ENCODE measurements around the gene DNASE2. TPM values are rescaled to one million over a fixed set of nuclear protein-coding genes. Genes with fewer than 3 reads are reported as not detected.

DNASE2 gene
- total RNA-seq, 2 experiments from 2014 or later: 29.0 to 30.4 TPM

- POLR2A ChIA-PET: interaction anchor here (0.6 to 2.5 kb wide), 19 partner anchors 9 to 272 kb away, joined by 3 to 23 read pairs (median 4); partner anchors contain the start of genes CALR, FARSA, JUNB and RAD23A
- peak; percentile 75 for ATAC-seq (ENCODE audit: low read depth)
- Mint-ChIP-seq H3K27ac (peak overlapping the region; percentile 89), H3K4me1 (peaks cover 29% of the 10 kb centered on the region), H3K36me3 (peaks cover 2% of the 10 kb centered on the region), H3K9me3 (peaks cover 2% of the 10 kb centered on the region), H3K27me3 (peaks cover 4% of the 10 kb centered on the region), H3K4me3 (peak overlapping the region; percentile 90)
- peak; percentile 94 for DNase-seq
Observed at GRCh38 chr19:12884926-12885748, 3.9 kb upstream of the DNASE2 start.

GRCh38 chr19:12884627-12884925 is 3.3 kb upstream of the DNASE2 start:
- ATAC-seq (ENCODE audit: low read depth) (no peak), DNase-seq (no peak)
- POLR2A ChIA-PET: interaction anchor here (0.6 to 2.5 kb wide), 15 partner anchors 9 to 272 kb away, joined by 3 to 23 read pairs (median 5); partner anchors contain the start of genes CALR, FARSA, JUNB and RAD23A
- Mint-ChIP-seq H3K27me3 (peaks cover 4% of the 10 kb centered on the region), H3K9me3 (peaks cover 2% of the 10 kb centered on the region), H3K27ac (peak overlapping the region; percentile 89), H3K4me3 (peak overlapping the region; percentile 90), H3K4me1 (peaks cover 28% of the 10 kb centered on the region), H3K36me3 (peaks cover 4% of the 10 kb centered on the region)

- H3K36me3 Mint-ChIP-seq: peaks cover 4% of the 10 kb centered on the region
- H3K27ac Mint-ChIP-seq: peak overlapping the region; percentile 16
- ATAC-seq (ENCODE audit: low read depth) (no peak), DNase-seq (no peak)
- POLR2A ChIA-PET: interaction anchor here (0.9 to 2.5 kb wide), 8 partner anchors 9 to 93 kb away, joined by 3 to 20 read pairs (median 5); partner anchors contain the start of genes CALR, FARSA and JUNB
- H3K4me1 Mint-ChIP-seq: peaks cover 28% of the 10 kb centered on the region
- no peak overlapping the region for H3K4me3 Mint-ChIP-seq
- H3K27me3 Mint-ChIP-seq: peaks cover 4% of the 10 kb centered on the region
- peaks cover 2% of the 10 kb centered on the region for H3K9me3 Mint-ChIP-seq
Observed at GRCh38 chr19:12884202-12884601, 3.0 kb upstream of the DNASE2 start.

- peaks cover 15% of the 10 kb centered on the region for H3K36me3 Mint-ChIP-seq
- ATAC-seq (ENCODE audit: low read depth) (no peak), DNase-seq (no peak)
- peaks cover 4% of the 10 kb centered on the region for H3K27me3 Mint-ChIP-seq
- H3K4me1 Mint-ChIP-seq: peaks cover 26% of the 10 kb centered on the region
- H3K9me3 Mint-ChIP-seq: peaks cover 2% of the 10 kb centered on the region
- H3K27ac Mint-ChIP-seq: no peak overlapping the region
- H3K4me3 Mint-ChIP-seq: peak overlapping the region; percentile 94
- POLR2A ChIA-PET: interaction anchor here (0.5 to 3.2 kb wide), 8 partner anchors 8 to 160 kb away, joined by 3 to 28 read pairs (median 6); partner anchors contain the start of genes FARSA and GCDH
Observed at GRCh38 chr19:12882589-12882988, 1.3 kb upstream of the DNASE2 start.

- ATAC-seq (ENCODE audit: low read depth): no peak
- H3K27me3 Mint-ChIP-seq: no peaks in the 10 kb centered on the region
Observed at GRCh38 chr19:12880551-12881171, 588 bp downstream of the DNASE2 start.

GRCh38 chr19:12875086-12875485 is 6.2 kb downstream of the DNASE2 start:
- H3K27ac Mint-ChIP-seq: no peak overlapping the region
- ATAC-seq (ENCODE audit: low read depth) (no peak), DNase-seq (no peak)
- no peaks in the 10 kb centered on the region for H3K27me3 Mint-ChIP-seq
- H3K36me3 Mint-ChIP-seq: peaks cover 36% of the 10 kb centered on the region
- POLR2A ChIA-PET: interaction anchor here (1.5 kb wide), 1 partner anchor 10 kb away, joined by 4 read pairs; no protein-coding TSS in a partner anchor
- no peaks in the 10 kb centered on the region for H3K9me3 Mint-ChIP-seq
- H3K4me1 Mint-ChIP-seq: peaks cover 4% of the 10 kb centered on the region
- no peak overlapping the region for H3K4me3 Mint-ChIP-seq

More at GRCh38 chr19:12880551-12881171, 588 bp downstream of the DNASE2 start:
- Mint-ChIP-seq H3K4me1 (peaks cover 20% of the 10 kb centered on the region), H3K4me3 (peak overlapping the region; percentile 94), H3K9me3 (peaks cover 2% of the 10 kb centered on the region), H3K36me3 (peaks cover 15% of the 10 kb centered on the region), H3K27ac (peak overlapping the region; percentile 88)
- POLR2A ChIA-PET: interaction anchor here (0.8 to 3.2 kb wide), 5 partner anchors 10 to 237 kb away, joined by 3 to 28 read pairs (median 8); partner anchors contain the start of genes FARSA and GCDH
- DNase-seq: no peak

- no peak for ATAC-seq (ENCODE audit: low read depth)
- Mint-ChIP-seq H3K36me3 (peaks cover 34% of the 10 kb centered on the region), H3K4me1 (peaks cover 2% of the 10 kb centered on the region), H3K27me3 (no peaks in the 10 kb centered on the region), H3K9me3 (no peaks in the 10 kb centered on the region), H3K27ac (no peak overlapping the region), H3K4me3 (no peak overlapping the region)
- DNase-seq: no peak
- POLR2A ChIA-PET: interaction anchor here (0.9 to 1.5 kb wide), 3 partner anchors 11 to 40 kb away, joined by 3 to 4 read pairs (median 3); no protein-coding TSS in a partner anchor
Observed at GRCh38 chr19:12873891-12874745, 7.1 kb downstream of the DNASE2 start.

GRCh38 chr19:12872941-12873890 is 8.0 kb downstream of the DNASE2 start:
- DNase-seq: peak; percentile 57
- peak; percentile 53 for ATAC-seq (ENCODE audit: low read depth)
- peaks cover 27% of the 10 kb centered on the region for H3K36me3 Mint-ChIP-seq
- POLR2A ChIA-PET: interaction anchor here (0.5 to 1.3 kb wide), 12 partner anchors 12 to 1595 kb away, joined by 3 to 5 read pairs (median 4); partner anchors contain the start of genes GCDH and JUNB
- H3K27ac Mint-ChIP-seq: no peak overlapping the region
- H3K9me3 Mint-ChIP-seq: no peaks in the 10 kb centered on the region
- no peaks in the 10 kb centered on the region for H3K27me3 Mint-ChIP-seq
- peak overlapping the region; percentile 37 for H3K4me3 Mint-ChIP-seq
- H3K4me1 Mint-ChIP-seq: peaks cover 6% of the 10 kb centered on the region

- Mint-ChIP-seq H3K27me3 (no peaks in the 10 kb centered on the region), H3K27ac (no peak overlapping the region), H3K4me1 (peaks cover 7% of the 10 kb centered on the region), H3K36me3 (peaks cover 23% of the 10 kb centered on the region), H3K9me3 (no peaks in the 10 kb centered on the region), H3K4me3 (no peak overlapping the region)
- no peak for ATAC-seq (ENCODE audit: low read depth)
- DNase-seq: no peak
- POLR2A ChIA-PET: interaction anchor here (0.6 to 1.3 kb wide), 7 partner anchors 13 to 110 kb away, joined by 3 to 5 read pairs (median 3); partner anchors contain the start of genes GCDH and JUNB
Observed at GRCh38 chr19:12872255-12872654, 9.0 kb downstream of the DNASE2 start.

- Mint-ChIP-seq H3K9me3 (no peaks in the 10 kb centered on the region), H3K4me1 (peaks cover 10% of the 10 kb centered on the region), H3K27ac (no peak overlapping the region), H3K4me3 (no peak overlapping the region), H3K36me3 (peaks cover 23% of the 10 kb centered on the region), H3K27me3 (no peaks in the 10 kb centered on the region)
- POLR2A ChIA-PET: interaction anchor here (0.6 to 1.3 kb wide), 2 partner anchors 47 to 110 kb away, joined by 3 read pairs; partner anchors contain the start of gene SYCE2
- no peak for ATAC-seq (ENCODE audit: low read depth)
- no peak for DNase-seq
Observed at GRCh38 chr19:12871681-12872080, 9.6 kb downstream of the DNASE2 start.

GRCh38 chr19:12868540-12869112 is 12.6 kb downstream of the DNASE2 start:
- Mint-ChIP-seq H3K4me1 (peaks cover 12% of the 10 kb centered on the region), H3K36me3 (peaks cover 16% of the 10 kb centered on the region), H3K9me3 (no peaks in the 10 kb centered on the region), H3K27me3 (no peaks in the 10 kb centered on the region), H3K4me3 (peak overlapping the region; percentile 48), H3K27ac (no peak overlapping the region)
- POLR2A ChIA-PET: interaction anchor here (1.1 kb wide), 1 partner anchor 12 kb away, joined by 8 read pairs; no protein-coding TSS in a partner anchor
- no peak for DNase-seq
- ATAC-seq (ENCODE audit: low read depth): no peak

Data from activated naive CD8-positive, alpha-beta T cell treated with anti-CD3 and anti-CD28 coated beads, Interleukin-2, amount 10 ng/mL, durations not matched to agents 7 days and 5 days (primary cell).